ENCODE data around the gene SLC35F6. TPM values are rescaled to one million over a fixed set of nuclear protein-coding genes. Genes with fewer than 3 reads are reported as not detected.

Gene SLC35F6
- 10 to 100 TPM; 17.0 to 18.3 TPM for polyA plus RNA-seq

GRCh38 chr2:26764078-26764887, at the start of gene SLC35F6:
TSS of gene SLC35F6 (plus strand) at chr2:26764284. CDS start at chr2:26764350, 66 bp downstream.
- 1 to 2% methylated on average over 68 of the region's 68 CpGs for WGBS, 2 donors
- no peaks in the 10 kb centered on the region for H3K9me3 ChIP-seq (ENCODE audit: control insufficient read depth in 2 of 2, insufficient read depth in 1 of 2, low read depth in 1 of 2, low read length in 1 of 2)
- no peaks in the 10 kb centered on the region for H3K27me3 ChIP-seq (ENCODE audit: control insufficient read depth in 1 of 2, insufficient read depth in 2 of 2, low read length in 2 of 2)
- H3K27ac ChIP-seq (ENCODE audit: low read depth in 2 of 2, low read length in 1 of 2), result peak within 1 kb of the TSS; percentile 94 to 98
- peaks cover 13 to 25% of the 10 kb centered on the region in 2 donors for H3K4me1 ChIP-seq (ENCODE audit: control insufficient read depth in 2 of 2, insufficient read depth in 2 of 2, low read length in 1 of 2)
- no peaks in the 10 kb centered on the region for H3K36me3 ChIP-seq (ENCODE audit: control insufficient read depth in 2 of 2, insufficient read depth in 2 of 2, low read length in 1 of 2)
- peak within 1 kb of the TSS; percentile 82 to 93 for H3K4me3 ChIP-seq (ENCODE audit: low read depth in 1 of 2, low read length in 2 of 2)

- peaks cover 0 to 4% of the 10 kb centered on the region in 2 donors for H3K4me1 ChIP-seq (ENCODE audit: control insufficient read depth in 2 of 2, insufficient read depth in 2 of 2, low read length in 1 of 2)
- 62 to 65% methylated on average over 13 of the region's 13 CpGs for WGBS, 2 donors
- H3K4me3 ChIP-seq (ENCODE audit: low read depth in 1 of 2, low read length in 2 of 2), result no peak overlapping the region
- H3K9me3 ChIP-seq (ENCODE audit: control insufficient read depth in 2 of 2, insufficient read depth in 1 of 2, low read depth in 1 of 2, low read length in 1 of 2), result no peaks in the 10 kb centered on the region
- H3K36me3 ChIP-seq (ENCODE audit: control insufficient read depth in 2 of 2, insufficient read depth in 2 of 2, low read length in 1 of 2), result no peaks in the 10 kb centered on the region
- H3K27me3 ChIP-seq (ENCODE audit: control insufficient read depth in 1 of 2, insufficient read depth in 2 of 2, low read length in 2 of 2), result no peaks in the 10 kb centered on the region
- no peak overlapping the region for H3K27ac ChIP-seq (ENCODE audit: low read depth in 2 of 2, low read length in 1 of 2)
Observed at GRCh38 chr2:26715528-26716270, 48.4 kb upstream of the SLC35F6 start.

- Histone ChIP-seq H3K9me3 (ENCODE audit: control insufficient read depth in 2 of 2, insufficient read depth in 1 of 2, low read depth in 1 of 2, low read length in 1 of 2) (no peaks in the 10 kb centered on the region), H3K27ac (ENCODE audit: low read depth in 2 of 2, low read length in 1 of 2) (no peak overlapping the region), H3K27me3 (ENCODE audit: control insufficient read depth in 1 of 2, insufficient read depth in 2 of 2, low read length in 2 of 2) (no peaks in the 10 kb centered on the region), H3K36me3 (ENCODE audit: control insufficient read depth in 2 of 2, insufficient read depth in 2 of 2, low read length in 1 of 2) (no peaks in the 10 kb centered on the region), H3K4me1 (ENCODE audit: control insufficient read depth in 2 of 2, insufficient read depth in 2 of 2, low read length in 1 of 2) (peaks cover 0 to 6% of the 10 kb centered on the region in 2 donors), H3K4me3 (ENCODE audit: low read depth in 1 of 2, low read length in 2 of 2) (no peak overlapping the region)
- WGBS, 2 donors, result 84 to 92% methylated on average over 3 of the region's 3 CpGs
Observed at GRCh38 chr2:26716340-26716739, 47.7 kb upstream of the SLC35F6 start.

- H3K36me3 ChIP-seq (ENCODE audit: control insufficient read depth in 2 of 2, insufficient read depth in 2 of 2, low read length in 1 of 2), result no peaks in the 10 kb centered on the region
- H3K27me3 ChIP-seq (ENCODE audit: control insufficient read depth in 1 of 2, insufficient read depth in 2 of 2, low read length in 2 of 2), result no peaks in the 10 kb centered on the region
- peaks cover 0 to 6% of the 10 kb centered on the region in 2 donors for H3K4me1 ChIP-seq (ENCODE audit: control insufficient read depth in 2 of 2, insufficient read depth in 2 of 2, low read length in 1 of 2)
- H3K9me3 ChIP-seq (ENCODE audit: control insufficient read depth in 2 of 2, insufficient read depth in 1 of 2, low read depth in 1 of 2, low read length in 1 of 2), result no peaks in the 10 kb centered on the region
- no peak overlapping the region for H3K27ac ChIP-seq (ENCODE audit: low read depth in 2 of 2, low read length in 1 of 2)
- no peak overlapping the region for H3K4me3 ChIP-seq (ENCODE audit: low read depth in 1 of 2, low read length in 2 of 2)
- 86 to 91% methylated on average over 2 of the region's 2 CpGs for WGBS, 2 donors
Observed at GRCh38 chr2:26716769-26717168, 47.3 kb upstream of the SLC35F6 start.

GRCh38 chr2:26717362-26717761, 46.7 kb upstream of the SLC35F6 start:
- Histone ChIP-seq H3K4me3 (ENCODE audit: low read depth in 1 of 2, low read length in 2 of 2) (no peak overlapping the region), H3K9me3 (ENCODE audit: control insufficient read depth in 2 of 2, insufficient read depth in 1 of 2, low read depth in 1 of 2, low read length in 1 of 2) (no peaks in the 10 kb centered on the region), H3K4me1 (ENCODE audit: control insufficient read depth in 2 of 2, insufficient read depth in 2 of 2, low read length in 1 of 2) (peaks cover 0 to 6% of the 10 kb centered on the region in 2 donors), H3K27ac (ENCODE audit: low read depth in 2 of 2, low read length in 1 of 2) (no peak overlapping the region), H3K27me3 (ENCODE audit: control insufficient read depth in 1 of 2, insufficient read depth in 2 of 2, low read length in 2 of 2) (no peaks in the 10 kb centered on the region), H3K36me3 (ENCODE audit: control insufficient read depth in 2 of 2, insufficient read depth in 2 of 2, low read length in 1 of 2) (no peaks in the 10 kb centered on the region)
- WGBS, 2 donors, result 75 to 83% methylated on average over 5 of the region's 5 CpGs

- Histone ChIP-seq H3K9me3 (ENCODE audit: control insufficient read depth in 2 of 2, insufficient read depth in 1 of 2, low read depth in 1 of 2, low read length in 1 of 2) (no peaks in the 10 kb centered on the region), H3K36me3 (ENCODE audit: control insufficient read depth in 2 of 2, insufficient read depth in 2 of 2, low read length in 1 of 2) (no peaks in the 10 kb centered on the region), H3K4me1 (ENCODE audit: control insufficient read depth in 2 of 2, insufficient read depth in 2 of 2, low read length in 1 of 2) (peaks cover 0 to 6% of the 10 kb centered on the region in 2 donors), H3K27me3 (ENCODE audit: control insufficient read depth in 1 of 2, insufficient read depth in 2 of 2, low read length in 2 of 2) (no peaks in the 10 kb centered on the region), H3K27ac (ENCODE audit: low read depth in 2 of 2, low read length in 1 of 2) (no peak overlapping the region), H3K4me3 (ENCODE audit: low read depth in 1 of 2, low read length in 2 of 2) (no peak overlapping the region)
- WGBS, 2 donors, result 72 to 77% methylated on average over 6 of the region's 6 CpGs
Observed at GRCh38 chr2:26718949-26719686, 45.0 kb upstream of the SLC35F6 start.

- peaks cover 0 to 8% of the 10 kb centered on the region in 2 donors for H3K4me1 ChIP-seq (ENCODE audit: control insufficient read depth in 2 of 2, insufficient read depth in 2 of 2, low read length in 1 of 2)
- H3K27me3 ChIP-seq (ENCODE audit: control insufficient read depth in 1 of 2, insufficient read depth in 2 of 2, low read length in 2 of 2), result no peaks in the 10 kb centered on the region
- H3K27ac ChIP-seq (ENCODE audit: low read depth in 2 of 2, low read length in 1 of 2), result peak overlapping the region; percentile 48 to 67
- 39 to 55% methylated on average over 7 of the region's 7 CpGs for WGBS, 2 donors
- H3K36me3 ChIP-seq (ENCODE audit: control insufficient read depth in 2 of 2, insufficient read depth in 2 of 2, low read length in 1 of 2), result no peaks in the 10 kb centered on the region
- H3K4me3 ChIP-seq (ENCODE audit: low read depth in 1 of 2, low read length in 2 of 2), result no peak overlapping the region
- no peaks in the 10 kb centered on the region for H3K9me3 ChIP-seq (ENCODE audit: control insufficient read depth in 2 of 2, insufficient read depth in 1 of 2, low read depth in 1 of 2, low read length in 1 of 2)
Observed at GRCh38 chr2:26720322-26721114, 43.6 kb upstream of the SLC35F6 start.

- Histone ChIP-seq H3K36me3 (ENCODE audit: control insufficient read depth in 2 of 2, insufficient read depth in 2 of 2, low read length in 1 of 2) (no peaks in the 10 kb centered on the region), H3K9me3 (ENCODE audit: control insufficient read depth in 2 of 2, insufficient read depth in 1 of 2, low read depth in 1 of 2, low read length in 1 of 2) (no peaks in the 10 kb centered on the region), H3K27ac (ENCODE audit: low read depth in 2 of 2, low read length in 1 of 2) (peak overlapping the region; percentile 20 to 67), H3K4me1 (ENCODE audit: control insufficient read depth in 2 of 2, insufficient read depth in 2 of 2, low read length in 1 of 2) (peaks cover 0 to 9% of the 10 kb centered on the region in 2 donors), H3K4me3 (ENCODE audit: low read depth in 1 of 2, low read length in 2 of 2) (no peak overlapping the region), H3K27me3 (ENCODE audit: control insufficient read depth in 1 of 2, insufficient read depth in 2 of 2, low read length in 2 of 2) (no peaks in the 10 kb centered on the region)
- 63 to 76% methylated on average over 12 of the region's 12 CpGs for WGBS, 2 donors
Observed at GRCh38 chr2:26721115-26722032, 42.7 kb upstream of the SLC35F6 start.
